HCT116 (cell line): Measurements from ENCODE around the gene HINT2.

Experiments used
- ATF3 ChIP-seq: IDR thresholded peaks from 2 replicates; pipeline ENCODE4 v1.6.1; 2012
- EZH2phosphoT487 ChIP-seq: fragments of 200-600 bp; IDR thresholded peaks from 2 replicates; pipeline ENCODE4 v1.6.1; 2018; ENCODE audit warnings: antibody characterized with exemption, borderline replicate concordance
- MAX ChIP-seq: IDR thresholded peaks from 2 replicates; pipeline ENCODE4 v1.6.1; 2012
- POLR2A ChIP-seq: IDR thresholded peaks from 2 replicates; pipeline ENCODE4 v1.7.0; 2011; ENCODE audit warnings: borderline replicate concordance; ENCODE audit not compliant: insufficient read depth, insufficient read length; ENCODE audit errors: extremely low read depth
- RAD21 ChIP-seq: IDR thresholded peaks from 2 replicates; pipeline ENCODE4 v1.6.1; 2012; ENCODE audit warnings: low read depth, mild to moderate bottlenecking
- REST ChIP-seq: IDR thresholded peaks from 2 replicates; pipeline ENCODE4 v1.6.1; 2012; ENCODE audit warnings: low read depth
- SIN3A ChIP-seq: IDR thresholded peaks from 2 replicates; pipeline ENCODE4 v1.6.1; 2012; ENCODE audit warnings: low read depth
- SP1 ChIP-seq: IDR thresholded peaks from 2 replicates; pipeline ENCODE4 v1.6.1; 2012; ENCODE audit warnings: low read depth
- TF ChIP-seq, protein P1 (sequence below), 3 experiments: fragments of 200-600 bp in 1 of 3; sonication (generic) in 1 of 3; IDR thresholded peaks in 2 of 3; conservative IDR thresholded peaks in 1 of 3; 2 replicates each; pipeline ENCODE4 v1.5.1; 2012 to 2017; ENCODE audit warnings: low read depth in 2 of 3, low read length in 2 of 3, antibody characterized with exemption in 1 of 3, borderline replicate concordance in 1 of 3, control low read depth in 1 of 3, mild to moderate bottlenecking in 1 of 3, mixed read lengths in 1 of 3, mixed run types in 1 of 3, moderate library complexity in 1 of 3; ENCODE audit not compliant: insufficient read depth in 1 of 3

DNA sequence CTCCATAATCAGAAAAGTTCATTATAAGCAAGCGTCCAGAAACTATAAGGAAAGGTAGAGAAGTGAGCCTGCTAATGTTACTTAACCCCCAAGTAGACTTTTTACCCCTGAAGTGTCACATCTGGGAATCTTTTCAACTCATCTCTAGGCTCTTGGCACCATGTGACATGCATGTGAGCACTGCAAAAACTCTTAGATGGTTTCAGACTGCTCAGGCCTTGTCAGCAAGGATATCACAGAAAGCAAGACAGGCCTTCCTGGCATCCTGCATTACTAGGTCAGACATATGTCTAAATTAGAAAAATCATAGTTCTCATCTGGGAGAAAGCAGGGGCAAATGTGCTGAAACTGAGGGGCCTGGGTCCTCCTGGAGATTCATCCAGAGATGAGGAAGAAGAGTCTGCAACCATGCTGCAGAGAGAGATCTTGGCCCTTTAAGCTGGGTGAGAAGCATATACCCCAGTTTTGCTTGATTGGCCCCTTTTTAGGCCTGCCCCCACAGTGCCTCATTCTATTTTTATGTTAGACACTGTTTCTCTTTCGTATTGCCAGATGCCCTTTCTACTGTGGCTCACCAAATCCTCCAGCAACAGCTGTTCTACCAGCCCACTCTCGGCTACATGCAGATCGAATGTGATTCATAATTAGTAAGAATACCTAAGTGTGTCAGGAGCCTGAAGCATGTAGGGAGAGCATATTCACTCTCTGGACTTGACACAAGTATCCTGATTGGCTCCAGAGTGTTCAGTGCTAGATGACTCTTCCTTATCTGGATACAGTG lies 33.1 kb upstream of the HINT2 start:
- TF ChIP-seq SP1: no peak
- no peak for TF ChIP-seq EZH2phosphoT487
- TF ChIP-seq MAX: no peak
- no peak for TF ChIP-seq POLR2A
- TF ChIP-seq, protein P1, sequence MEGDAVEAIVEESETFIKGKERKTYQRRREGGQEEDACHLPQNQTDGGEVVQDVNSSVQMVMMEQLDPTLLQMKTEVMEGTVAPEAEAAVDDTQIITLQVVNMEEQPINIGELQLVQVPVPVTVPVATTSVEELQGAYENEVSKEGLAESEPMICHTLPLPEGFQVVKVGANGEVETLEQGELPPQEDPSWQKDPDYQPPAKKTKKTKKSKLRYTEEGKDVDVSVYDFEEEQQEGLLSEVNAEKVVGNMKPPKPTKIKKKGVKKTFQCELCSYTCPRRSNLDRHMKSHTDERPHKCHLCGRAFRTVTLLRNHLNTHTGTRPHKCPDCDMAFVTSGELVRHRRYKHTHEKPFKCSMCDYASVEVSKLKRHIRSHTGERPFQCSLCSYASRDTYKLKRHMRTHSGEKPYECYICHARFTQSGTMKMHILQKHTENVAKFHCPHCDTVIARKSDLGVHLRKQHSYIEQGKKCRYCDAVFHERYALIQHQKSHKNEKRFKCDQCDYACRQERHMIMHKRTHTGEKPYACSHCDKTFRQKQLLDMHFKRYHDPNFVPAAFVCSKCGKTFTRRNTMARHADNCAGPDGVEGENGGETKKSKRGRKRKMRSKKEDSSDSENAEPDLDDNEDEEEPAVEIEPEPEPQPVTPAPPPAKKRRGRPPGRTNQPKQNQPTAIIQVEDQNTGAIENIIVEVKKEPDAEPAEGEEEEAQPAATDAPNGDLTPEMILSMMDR (IDR thresholded peaks at IDR 0.05 in 2 of 3, conservative IDR thresholded peaks at IDR 0.05 in 1 of 3; ENCODE audit: borderline replicate concordance in 1 of 3, insufficient read depth in 1 of 3, low read depth in 2 of 3, low read length in 2 of 3): no peak
- no peak for TF ChIP-seq REST
- TF ChIP-seq RAD21: no peak
- TF ChIP-seq ATF3: no peak
- TF ChIP-seq SIN3A: no peak
